ENCODE measurements around the gene NOL9.
"Not testable (repeated sequence)": the region's sequence is repeated elsewhere in the genome, so short reads cannot be mapped to it uniquely, and the experiment has no call there.

Gene NOL9

GRCh38 chr1:6495540-6496364, 58.6 kb downstream of the NOL9 start:
- Histone ChIP-seq H3K27ac (ENCODE audit: low read length) (no peak overlapping the region), H3K9me3 (ENCODE audit: control insufficient read depth, insufficient read depth, low read length) (no peaks in the 10 kb centered on the region), H3K27me3 (ENCODE audit: control insufficient read depth, insufficient read depth, low read length) (no peaks in the 10 kb centered on the region; the same call in 1 of the 2 replicates), H3K4me3 (ENCODE audit: low read length) (no peak overlapping the region), H3K4me1 (ENCODE audit: control insufficient read depth, insufficient read depth, low read length) (peaks cover 11% of the 10 kb centered on the region), H3K36me3 (ENCODE audit: control insufficient read depth, insufficient read depth, low read length) (no peaks in the 10 kb centered on the region; the same call in 1 of the 2 replicates)
- no CpG with 5 or more reads among the region's 14 CpGs for whole genome bisulfite sequencing (ENCODE audit: insufficient coverage, insufficient read length)
- DNase-seq (ENCODE audit: low read depth, low spot score), result no peak

GRCh38 chr1:6495041-6495441, 59.3 kb downstream of the NOL9 start:
- Histone ChIP-seq H3K27ac (ENCODE audit: low read length) (no peak overlapping the region), H3K4me3 (ENCODE audit: low read length) (no peak overlapping the region), H3K27me3 (ENCODE audit: control insufficient read depth, insufficient read depth, low read length) (no peaks in the 10 kb centered on the region; the same call in 1 of the 2 replicates), H3K4me1 (ENCODE audit: control insufficient read depth, insufficient read depth, low read length) (peaks cover 11% of the 10 kb centered on the region), H3K9me3 (ENCODE audit: control insufficient read depth, insufficient read depth, low read length) (no peaks in the 10 kb centered on the region), H3K36me3 (ENCODE audit: control insufficient read depth, insufficient read depth, low read length) (no peaks in the 10 kb centered on the region; the same call in 1 of the 2 replicates)
- DNase-seq (ENCODE audit: low read depth, low spot score), result no peak
- WGBS (ENCODE audit: insufficient coverage, insufficient read length), result no CpG with 5 or more reads among the region's 13 CpGs

GRCh38 chr1:6494627-6495026, 59.7 kb downstream of the NOL9 start:
- DNase-seq (ENCODE audit: low read depth, low spot score), result no peak
- H3K4me3 ChIP-seq (ENCODE audit: low read length), result no peak overlapping the region
- no peaks in the 10 kb centered on the region for H3K9me3 ChIP-seq (ENCODE audit: control insufficient read depth, insufficient read depth, low read length)
- no peaks in the 10 kb centered on the region; the same call in 1 of the 2 replicates for H3K36me3 ChIP-seq (ENCODE audit: control insufficient read depth, insufficient read depth, low read length)
- no peaks in the 10 kb centered on the region; the same call in 1 of the 2 replicates for H3K27me3 ChIP-seq (ENCODE audit: control insufficient read depth, insufficient read depth, low read length)
- H3K27ac ChIP-seq (ENCODE audit: low read length), result no peak overlapping the region
- whole genome bisulfite sequencing (ENCODE audit: insufficient coverage, insufficient read length), result no CpG with 5 or more reads among the region's 4 CpGs
- peaks cover 11% of the 10 kb centered on the region for H3K4me1 ChIP-seq (ENCODE audit: control insufficient read depth, insufficient read depth, low read length)

GRCh38 chr1:6493834-6494223, 60.5 kb downstream of the NOL9 start:
- WGBS (ENCODE audit: insufficient coverage, insufficient read length), result no CpG with 5 or more reads among the region's 4 CpGs
- not testable (repeated sequence) for H3K27ac ChIP-seq (ENCODE audit: low read length)

GRCh38 chr1:6491966-6492365, 62.3 kb downstream of the NOL9 start:
- Histone ChIP-seq H3K4me1 (ENCODE audit: control insufficient read depth, insufficient read depth, low read length) (peaks cover 10% of the 10 kb centered on the region), H3K4me3 (ENCODE audit: low read length) (no peak overlapping the region), H3K36me3 (ENCODE audit: control insufficient read depth, insufficient read depth, low read length) (no peaks in the 10 kb centered on the region; the same call in 1 of the 2 replicates), H3K9me3 (ENCODE audit: control insufficient read depth, insufficient read depth, low read length) (no peaks in the 10 kb centered on the region), H3K27me3 (ENCODE audit: control insufficient read depth, insufficient read depth, low read length) (no peaks in the 10 kb centered on the region; the same call in 1 of the 2 replicates), H3K27ac (ENCODE audit: low read length) (no peak overlapping the region)
- WGBS (ENCODE audit: insufficient coverage, insufficient read length), result no CpG with 5 or more reads among the region's 10 CpGs
- no peak for DNase-seq (ENCODE audit: low read depth, low spot score)

More at GRCh38 chr1:6493834-6494223, 60.5 kb downstream of the NOL9 start:
- H3K4me1 ChIP-seq (ENCODE audit: control insufficient read depth, insufficient read depth, low read length), result peaks cover 11% of the 10 kb centered on the region
- not testable (repeated sequence) for H3K36me3 ChIP-seq (ENCODE audit: control insufficient read depth, insufficient read depth, low read length); H3K27me3 ChIP-seq (ENCODE audit: control insufficient read depth, insufficient read depth, low read length); H3K9me3 ChIP-seq (ENCODE audit: control insufficient read depth, insufficient read depth, low read length); H3K4me3 ChIP-seq (ENCODE audit: low read length); DNase-seq (ENCODE audit: low read depth, low spot score)

- no peaks in the 10 kb centered on the region; the same call in 1 of the 2 replicates for H3K27me3 ChIP-seq (ENCODE audit: control insufficient read depth, insufficient read depth, low read length)
- no peak within 1 kb of the TSS for H3K27ac ChIP-seq (ENCODE audit: low read length)
- no peaks in the 10 kb centered on the region for H3K9me3 ChIP-seq (ENCODE audit: control insufficient read depth, insufficient read depth, low read length)
- DNase-seq (ENCODE audit: low read depth, low spot score), result no peak
- no CpG with 5 or more reads among the region's 6 CpGs for WGBS (ENCODE audit: insufficient coverage, insufficient read length)
- no peaks in the 10 kb centered on the region; the same call in 1 of the 2 replicates for H3K36me3 ChIP-seq (ENCODE audit: control insufficient read depth, insufficient read depth, low read length)
- H3K4me1 ChIP-seq (ENCODE audit: control insufficient read depth, insufficient read depth, low read length), result peaks cover 10% of the 10 kb centered on the region
- H3K4me3 ChIP-seq (ENCODE audit: low read length), result peak within 1 kb of the TSS; percentile 63; the same call in 1 of the 2 replicates
Observed at GRCh38 chr1:6491480-6491962, 62.8 kb downstream of the NOL9 start, which contains the start of gene PLEKHG5. PLEKHG5 (minus strand) TSS chr1:6491667; CDS start chr1:6477571, 14,096 bp downstream.

GRCh38 chr1:6491081-6491449, 63.2 kb downstream of the NOL9 start:
- H3K27me3 ChIP-seq (ENCODE audit: control insufficient read depth, insufficient read depth, low read length), result no peaks in the 10 kb centered on the region
- H3K4me1 ChIP-seq (ENCODE audit: control insufficient read depth, insufficient read depth, low read length), result peaks cover 7% of the 10 kb centered on the region
- peak overlapping the region; percentile 63; the same call in 1 of the 2 replicates for H3K4me3 ChIP-seq (ENCODE audit: low read length)
- DNase-seq (ENCODE audit: low read depth, low spot score), result no peak
- no peak overlapping the region for H3K27ac ChIP-seq (ENCODE audit: low read length)
- whole genome bisulfite sequencing (ENCODE audit: insufficient coverage, insufficient read length), result no CpG with 5 or more reads among the region's 6 CpGs
- no peaks in the 10 kb centered on the region; the same call in 1 of the 2 replicates for H3K36me3 ChIP-seq (ENCODE audit: control insufficient read depth, insufficient read depth, low read length)
- H3K9me3 ChIP-seq (ENCODE audit: control insufficient read depth, insufficient read depth, low read length), result no peaks in the 10 kb centered on the region

- WGBS (ENCODE audit: insufficient coverage, insufficient read length), result no CpG with 5 or more reads among the region's 70 CpGs
- no peaks in the 10 kb centered on the region for H3K27me3 ChIP-seq (ENCODE audit: control insufficient read depth, insufficient read depth, low read length)
- no peak overlapping the region for H3K27ac ChIP-seq (ENCODE audit: low read length)
- H3K4me3 ChIP-seq (ENCODE audit: low read length), result peak overlapping the region; percentile 63; the same call in 1 of the 2 replicates
- DNase-seq (ENCODE audit: low read depth, low spot score), result no peak
- no peaks in the 10 kb centered on the region for H3K9me3 ChIP-seq (ENCODE audit: control insufficient read depth, insufficient read depth, low read length)
- peaks cover 3% of the 10 kb centered on the region for H3K4me1 ChIP-seq (ENCODE audit: control insufficient read depth, insufficient read depth, low read length)
- H3K36me3 ChIP-seq (ENCODE audit: control insufficient read depth, insufficient read depth, low read length), result no peaks in the 10 kb centered on the region; the same call in 1 of the 2 replicates
Observed at GRCh38 chr1:6490181-6491080, 63.9 kb downstream of the NOL9 start.

GRCh38 chr1:6489799-6490180, 64.5 kb downstream of the NOL9 start:
- WGBS (ENCODE audit: insufficient coverage, insufficient read length), result no CpG with 5 or more reads among the region's 21 CpGs
- no peak overlapping the region for H3K27ac ChIP-seq (ENCODE audit: low read length)

GRCh38 chr1:6489383-6489765, 64.9 kb downstream of the NOL9 start:
- no peaks in the 10 kb centered on the region for H3K27me3 ChIP-seq (ENCODE audit: control insufficient read depth, insufficient read depth, low read length)
- H3K36me3 ChIP-seq (ENCODE audit: control insufficient read depth, insufficient read depth, low read length), result no peaks in the 10 kb centered on the region
- H3K4me1 ChIP-seq (ENCODE audit: control insufficient read depth, insufficient read depth, low read length), result peaks cover 7% of the 10 kb centered on the region; the same call in 1 of the 2 replicates

More at GRCh38 chr1:6489799-6490180, 64.5 kb downstream of the NOL9 start:
- no peaks in the 10 kb centered on the region; the same call in 1 of the 2 replicates for H3K36me3 ChIP-seq (ENCODE audit: control insufficient read depth, insufficient read depth, low read length)
- H3K4me3 ChIP-seq (ENCODE audit: low read length), result peak overlapping the region; percentile 63; the same call in 1 of the 2 replicates
- H3K4me1 ChIP-seq (ENCODE audit: control insufficient read depth, insufficient read depth, low read length), result peaks cover 3% of the 10 kb centered on the region
- no peaks in the 10 kb centered on the region for H3K27me3 ChIP-seq (ENCODE audit: control insufficient read depth, insufficient read depth, low read length)
- DNase-seq (ENCODE audit: low read depth, low spot score), result peak; percentile 75
- H3K9me3 ChIP-seq (ENCODE audit: control insufficient read depth, insufficient read depth, low read length), result no peaks in the 10 kb centered on the region

More at GRCh38 chr1:6489383-6489765, 64.9 kb downstream of the NOL9 start:
- no peak overlapping the region for H3K27ac ChIP-seq (ENCODE audit: low read length)
- DNase-seq (ENCODE audit: low read depth, low spot score), result no peak
- no CpG with 5 or more reads among the region's 9 CpGs for WGBS (ENCODE audit: insufficient coverage, insufficient read length)
- H3K9me3 ChIP-seq (ENCODE audit: control insufficient read depth, insufficient read depth, low read length), result no peaks in the 10 kb centered on the region
- no peak overlapping the region for H3K4me3 ChIP-seq (ENCODE audit: low read length)
